ENCODE results near the gene PEAK1.

The PEAK1 gene

DNA sequence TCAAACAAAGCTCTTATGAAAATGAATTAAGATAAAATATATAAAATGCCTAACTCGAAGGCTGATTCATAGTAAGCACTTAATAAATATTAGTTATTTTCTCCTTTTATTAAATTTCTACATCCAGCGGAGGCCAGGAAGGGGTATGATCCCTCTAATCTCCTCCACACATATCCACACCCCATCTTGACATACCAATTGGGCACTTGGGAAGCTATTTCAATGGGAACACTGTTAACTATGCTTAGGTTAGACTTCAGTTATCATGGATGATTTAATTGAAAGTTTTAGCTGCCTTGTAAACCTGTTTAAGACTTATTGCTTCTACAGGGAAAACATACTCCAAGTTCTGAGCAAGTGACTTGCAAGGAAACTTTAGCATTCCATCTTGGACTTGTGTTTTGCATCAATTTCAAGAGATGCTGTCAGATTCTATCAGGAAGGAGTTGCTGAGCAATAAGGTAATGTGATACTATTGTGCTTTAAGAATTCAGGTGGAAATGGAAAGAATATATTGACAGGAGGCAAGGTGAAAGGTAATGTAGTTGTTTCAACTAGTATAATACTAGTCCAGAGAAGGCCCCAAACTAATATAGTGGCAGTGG lies 228.6 kb downstream of the PEAK1 start:
- no peak for TF ChIP-seq ZNF350 (tag by site-specific recombination; IDR thresholded peaks at IDR 0.05)
- no peak for TF ChIP-seq ZNF529 (tag by site-specific recombination; IDR thresholded peaks at IDR 0.05; ENCODE audit: insufficient replicate concordance)
- no peaks in the 10 kb centered on the region for H3K9me3 ChIP-seq (ENCODE audit: control insufficient read depth, insufficient read depth, low read depth, low read length)
- ChIA-PET CTCF (interaction anchor here (0.6 to 2.8 kb wide), 2 partner anchors 306 to 352 kb away, joined by 3 to 17 read pairs; no protein-coding TSS in a partner anchor), POLR2A (no interaction called here)
- H3K27ac ChIP-seq (ENCODE audit: extremely low read depth, low read depth, low read length) = no peak overlapping the region
- no peaks in the 10 kb centered on the region for H3K36me3 ChIP-seq (ENCODE audit: control insufficient read depth in 2 of 2, insufficient read depth in 1 of 2, low read length in 2 of 2)
- no peak overlapping the region for H3K4me3 ChIP-seq (ENCODE audit: low read depth, low read length)
- H3K4me1 ChIP-seq (ENCODE audit: control insufficient read depth, insufficient read depth, low read length) = peaks cover 2% of the 10 kb centered on the region; the same call in 1 of the 2 replicates

DNA sequence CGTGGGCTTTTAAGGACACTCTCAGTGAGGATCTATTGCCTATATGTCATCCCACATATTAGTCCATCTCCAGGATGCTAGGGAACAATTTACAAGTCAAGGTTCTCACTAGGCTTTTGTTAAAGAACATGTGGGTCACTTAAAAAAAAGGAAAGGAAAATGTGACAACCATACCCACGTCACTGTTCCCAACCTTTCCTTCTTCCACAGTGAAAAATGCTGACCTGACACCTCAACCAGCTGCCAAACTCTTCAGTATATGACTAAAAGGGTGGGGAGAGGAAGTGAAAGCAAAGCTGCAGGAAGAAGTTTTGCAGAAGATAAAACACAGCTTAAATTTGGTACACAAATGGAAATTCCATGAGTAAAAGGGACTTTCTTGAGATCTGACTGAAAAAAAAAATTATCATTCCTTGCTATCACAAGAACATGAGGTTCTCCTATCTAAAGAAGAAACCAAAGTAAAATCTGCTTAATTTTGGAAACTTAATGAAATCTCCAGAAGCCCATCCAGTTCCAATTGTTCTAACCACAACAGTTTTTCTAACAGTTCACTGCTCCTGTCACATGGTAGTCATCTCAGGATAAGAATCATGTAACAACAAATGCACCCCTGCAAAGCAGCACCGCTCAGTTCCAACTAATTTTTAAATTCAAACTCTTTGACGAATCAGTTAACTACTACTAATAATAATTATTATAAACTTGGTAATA lies 232.0 kb downstream of the PEAK1 start:
- no peaks in the 10 kb centered on the region for H3K36me3 ChIP-seq (ENCODE audit: control insufficient read depth in 2 of 2, insufficient read depth in 1 of 2, low read length in 2 of 2)
- no peak for TF ChIP-seq ZNF266 (tag by site-specific recombination; IDR thresholded peaks at IDR 0.05; ENCODE audit: low read depth)
- no peak for TF ChIP-seq KLF7 (tag by site-specific recombination; IDR thresholded peaks at IDR 0.05; ENCODE audit: borderline replicate concordance)
- TF ChIP-seq ZNF221 (tag by site-specific recombination; IDR thresholded peaks at IDR 0.05; ENCODE audit: borderline replicate concordance) = no peak
- no peak for TF ChIP-seq BCL11B (tag by site-specific recombination; IDR thresholded peaks at IDR 0.05; ENCODE audit: low read depth)
- TF ChIP-seq ZNF404 (tag by site-specific recombination; IDR thresholded peaks at IDR 0.05) = no peak
- no peak for TF ChIP-seq ZNF623 (tag by site-specific recombination; IDR thresholded peaks at IDR 0.05)
- no peak for TF ChIP-seq ZNF549 (tag by site-specific recombination; IDR thresholded peaks at IDR 0.05)
- TF ChIP-seq KLF16 (tag by site-specific recombination; IDR thresholded peaks at IDR 0.05) = no peak
- TF ChIP-seq, protein P1, sequence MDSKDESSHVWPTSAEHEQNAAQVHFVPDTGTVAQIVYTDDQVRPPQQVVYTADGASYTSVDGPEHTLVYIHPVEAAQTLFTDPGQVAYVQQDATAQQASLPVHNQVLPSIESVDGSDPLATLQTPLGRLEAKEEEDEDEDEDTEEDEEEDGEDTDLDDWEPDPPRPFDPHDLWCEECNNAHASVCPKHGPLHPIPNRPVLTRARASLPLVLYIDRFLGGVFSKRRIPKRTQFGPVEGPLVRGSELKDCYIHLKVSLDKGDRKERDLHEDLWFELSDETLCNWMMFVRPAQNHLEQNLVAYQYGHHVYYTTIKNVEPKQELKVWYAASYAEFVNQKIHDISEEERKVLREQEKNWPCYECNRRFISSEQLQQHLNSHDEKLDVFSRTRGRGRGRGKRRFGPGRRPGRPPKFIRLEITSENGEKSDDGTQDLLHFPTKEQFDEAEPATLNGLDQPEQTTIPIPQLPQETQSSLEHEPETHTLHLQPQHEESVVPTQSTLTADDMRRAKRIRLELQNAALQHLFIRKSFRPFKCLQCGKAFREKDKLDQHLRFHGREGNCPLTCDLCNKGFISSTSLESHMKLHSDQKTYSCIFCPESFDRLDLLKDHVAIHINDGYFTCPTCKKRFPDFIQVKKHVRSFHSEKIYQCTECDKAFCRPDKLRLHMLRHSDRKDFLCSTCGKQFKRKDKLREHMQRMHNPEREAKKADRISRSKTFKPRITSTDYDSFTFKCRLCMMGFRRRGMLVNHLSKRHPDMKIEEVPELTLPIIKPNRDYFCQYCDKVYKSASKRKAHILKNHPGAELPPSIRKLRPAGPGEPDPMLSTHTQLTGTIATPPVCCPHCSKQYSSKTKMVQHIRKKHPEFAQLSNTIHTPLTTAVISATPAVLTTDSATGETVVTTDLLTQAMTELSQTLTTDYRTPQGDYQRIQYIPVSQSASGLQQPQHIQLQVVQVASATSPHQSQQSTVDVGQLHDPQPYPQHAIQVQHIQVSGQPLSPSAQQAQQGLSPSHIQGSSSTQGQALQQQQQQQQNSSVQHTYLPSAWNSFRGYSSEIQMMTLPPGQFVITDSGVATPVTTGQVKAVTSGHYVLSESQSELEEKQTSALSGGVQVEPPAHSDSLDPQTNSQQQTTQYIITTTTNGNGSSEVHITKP (tag by site-specific recombination; IDR thresholded peaks at IDR 0.05) = no peak
- TF ChIP-seq ZNF132 (tag by site-specific recombination; IDR thresholded peaks at IDR 0.05; ENCODE audit: borderline replicate concordance) = no peak
- TF ChIP-seq ZNF544 (tag by site-specific recombination; IDR thresholded peaks at IDR 0.05) = no peak
- TF ChIP-seq, protein P2, sequence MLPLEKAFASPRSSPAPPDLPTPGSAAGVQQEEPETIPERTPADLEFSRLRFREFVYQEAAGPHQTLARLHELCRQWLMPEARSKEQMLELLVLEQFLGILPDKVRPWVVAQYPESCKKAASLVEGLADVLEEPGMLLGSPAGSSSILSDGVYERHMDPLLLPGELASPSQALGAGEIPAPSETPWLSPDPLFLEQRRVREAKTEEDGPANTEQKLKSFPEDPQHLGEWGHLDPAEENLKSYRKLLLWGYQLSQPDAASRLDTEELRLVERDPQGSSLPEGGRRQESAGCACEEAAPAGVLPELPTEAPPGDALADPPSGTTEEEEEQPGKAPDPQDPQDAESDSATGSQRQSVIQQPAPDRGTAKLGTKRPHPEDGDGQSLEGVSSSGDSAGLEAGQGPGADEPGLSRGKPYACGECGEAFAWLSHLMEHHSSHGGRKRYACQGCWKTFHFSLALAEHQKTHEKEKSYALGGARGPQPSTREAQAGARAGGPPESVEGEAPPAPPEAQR (tag by site-specific recombination; IDR thresholded peaks at IDR 0.05) = no peak
- no peak for TF ChIP-seq ZNF175 (tag by site-specific recombination; IDR thresholded peaks at IDR 0.05)
- no peak for TF ChIP-seq EGR2 (tag by site-specific recombination; IDR thresholded peaks at IDR 0.05; ENCODE audit: low read depth)
- TF ChIP-seq ZNF654 (tag by site-specific recombination; IDR thresholded peaks at IDR 0.05; ENCODE audit: low read depth) = no peak
- TF ChIP-seq ZNF707 (tag by site-specific recombination; IDR thresholded peaks at IDR 0.05) = no peak
- no peaks in the 10 kb centered on the region for H3K9me3 ChIP-seq (ENCODE audit: control insufficient read depth, insufficient read depth, low read depth, low read length)
- no peak overlapping the region for H3K27ac ChIP-seq (ENCODE audit: extremely low read depth, low read depth, low read length)
- peaks cover 2% of the 10 kb centered on the region; the same call in 1 of the 2 replicates for H3K4me1 ChIP-seq (ENCODE audit: control insufficient read depth, insufficient read depth, low read length)
- ChIA-PET CTCF (interaction anchor here (0.9 to 2.9 kb wide), 9 partner anchors 19 to 633 kb away, joined by 3 to 43 read pairs (median 5); no protein-coding TSS in a partner anchor), POLR2A (interaction anchor here (1.1 to 1.7 kb wide), 2 partner anchors 11 to 355 kb away, joined by 3 to 4 read pairs; no protein-coding TSS in a partner anchor)
- no peak overlapping the region for H3K4me3 ChIP-seq (ENCODE audit: low read depth, low read length)

Measured in HEK293 (cell line).